Activated CD4-positive, alpha-beta T cell treated with anti-CD3 and anti-CD28 coated beads for 1 hour (primary cell): ENCODE measurements around the gene KCNIP3.

ENCODE experiments used
- DNase-seq: peaks from one replicate; pipeline ENCODE4 v3.0.0-alpha.2; 2020

The KCNIP3 gene

DNA sequence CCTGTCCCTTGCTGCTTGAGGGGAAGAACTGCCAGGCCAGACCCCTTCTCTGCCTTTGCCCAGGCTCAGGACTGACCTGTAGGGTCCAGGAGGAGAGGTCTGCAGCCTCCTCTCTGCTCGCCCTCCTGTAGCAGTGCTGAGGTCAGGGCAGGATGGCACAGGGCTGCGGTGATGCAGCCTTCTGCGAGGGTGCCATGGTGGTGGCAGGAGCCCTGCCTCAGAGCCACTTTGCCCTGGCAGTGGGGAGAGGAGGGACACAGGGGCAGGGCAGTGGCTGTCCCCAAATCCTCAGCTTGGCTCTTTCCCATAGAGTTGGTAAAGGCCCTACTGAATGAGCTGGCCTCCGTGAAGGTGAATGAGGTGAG lies 22.0 kb upstream of the KCNIP3 start:
- DNase-seq: no peak

GRCh38 chr2:95275601-95276243 lies 21.4 kb upstream of the KCNIP3 start:
- DNase-seq: no peak

GRCh38 chr2:95276244-95276887 lies 20.8 kb upstream of the KCNIP3 start:
- DNase-seq: no peak

DNA sequence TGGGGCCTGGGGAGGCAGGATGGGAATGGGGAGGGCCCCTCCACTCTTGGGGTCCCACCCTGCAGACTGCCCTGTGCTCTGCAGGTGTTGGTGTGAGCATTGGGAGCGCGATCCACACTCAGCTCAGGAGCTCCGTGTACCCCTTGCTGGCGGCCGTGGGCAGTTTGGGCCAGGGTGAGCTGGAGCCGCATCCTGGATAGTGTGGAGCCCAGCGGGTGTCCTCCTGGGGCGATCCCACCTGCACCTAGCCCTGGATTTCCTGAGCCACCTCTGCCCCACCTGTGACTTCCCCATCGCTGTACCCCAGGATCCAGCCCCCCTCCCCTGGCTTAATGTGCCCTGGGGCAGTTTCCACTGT lies 20.3 kb upstream of the KCNIP3 start:
- no peak for DNase-seq

DNA sequence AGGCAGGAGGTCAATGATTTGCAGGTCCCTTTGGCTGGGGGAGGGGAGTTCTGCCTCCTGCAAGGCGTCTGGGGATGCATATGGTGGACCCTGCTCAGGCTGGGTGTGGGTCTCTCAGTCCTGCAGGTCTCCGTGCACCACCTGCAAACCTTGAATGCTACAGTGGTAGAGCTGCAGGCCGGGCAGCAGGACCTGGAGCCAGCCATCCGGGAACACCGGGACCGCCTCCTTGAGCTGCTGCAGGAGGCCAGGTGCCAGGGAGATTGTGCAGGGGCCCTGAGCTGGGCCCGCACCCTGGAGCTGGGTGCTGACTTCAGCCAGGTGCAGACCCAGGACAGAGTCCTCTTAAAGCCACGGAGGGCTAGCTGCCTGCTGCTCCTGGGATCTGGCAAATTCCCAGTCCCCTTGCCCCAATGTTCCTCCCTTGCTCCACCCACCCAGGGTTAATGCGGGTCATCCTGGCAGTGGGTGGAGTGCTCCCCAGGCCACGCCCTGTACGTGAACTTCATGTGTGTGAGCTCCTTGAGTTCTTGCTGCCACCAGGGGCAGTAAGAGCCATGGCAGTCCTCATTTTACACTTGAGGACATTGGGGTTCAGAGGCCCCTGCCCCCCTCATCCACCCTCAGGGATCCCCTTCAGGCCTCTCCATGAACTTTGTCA lies 19.8 kb upstream of the KCNIP3 start:
- no peak for DNase-seq

- DNase-seq: no peak
Measured at GRCh38 chr2:95278051-95278471, 19.1 kb upstream of the KCNIP3 start.

GRCh38 chr2:95278637-95279225 lies 18.4 kb upstream of the KCNIP3 start:
- no peak for DNase-seq

DNA sequence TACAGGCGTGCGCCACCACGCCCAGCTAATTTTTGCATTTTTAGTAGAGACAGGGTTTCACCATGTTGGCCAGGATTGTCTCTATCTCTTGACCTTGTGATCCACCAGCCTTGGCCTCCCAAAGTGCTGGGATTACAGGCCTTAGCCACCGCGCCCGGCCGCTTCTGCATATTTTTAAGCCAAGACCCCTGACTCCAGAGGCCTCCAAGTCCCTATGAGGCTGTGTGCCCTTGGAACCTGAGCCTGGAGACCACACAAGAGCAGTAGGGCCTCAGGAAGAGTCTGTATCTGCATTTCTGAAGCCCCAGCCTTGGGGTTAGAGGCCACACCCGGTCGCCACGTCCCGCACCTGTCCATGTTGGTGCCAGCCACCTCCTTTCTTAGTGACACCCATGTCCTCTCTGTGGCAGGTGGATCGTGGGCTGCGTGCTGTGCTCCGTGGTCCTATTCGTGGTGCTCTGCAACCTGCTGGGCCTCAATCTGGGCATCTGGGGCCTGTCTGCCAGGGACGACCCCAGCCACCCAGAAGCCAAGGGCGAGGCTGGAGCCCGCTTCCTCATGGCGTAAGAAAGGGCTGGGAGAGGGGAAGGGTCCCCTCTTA lies 17.6 kb upstream of the KCNIP3 start:
- no peak for DNase-seq

DNA sequence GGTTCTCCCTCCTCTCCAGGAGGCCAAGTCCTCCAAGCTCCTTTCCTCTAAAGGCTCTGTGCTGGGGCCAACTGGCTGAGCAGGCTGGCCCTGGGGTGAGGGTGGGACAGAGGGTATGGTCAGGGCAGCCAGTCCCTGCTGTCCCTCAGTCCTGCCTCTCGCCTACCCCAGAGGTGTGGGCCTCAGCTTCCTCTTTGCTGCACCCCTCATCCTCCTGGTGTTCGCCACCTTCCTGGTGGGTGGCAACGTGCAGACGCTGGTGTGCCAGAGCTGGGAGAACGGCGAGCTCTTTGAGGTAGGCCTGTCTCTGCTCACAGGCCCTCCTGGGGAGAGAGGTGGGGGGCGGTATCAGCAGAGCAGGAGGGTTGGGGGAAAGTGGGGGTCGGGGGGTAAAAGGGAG lies 16.1 kb upstream of the KCNIP3 start:
- DNase-seq: no peak

- no peak for DNase-seq
Measured at GRCh38 chr2:95281786-95282185, 15.4 kb upstream of the KCNIP3 start.

GRCh38 chr2:95282458-95282857 lies 14.7 kb upstream of the KCNIP3 start:
- no peak for DNase-seq

DNA sequence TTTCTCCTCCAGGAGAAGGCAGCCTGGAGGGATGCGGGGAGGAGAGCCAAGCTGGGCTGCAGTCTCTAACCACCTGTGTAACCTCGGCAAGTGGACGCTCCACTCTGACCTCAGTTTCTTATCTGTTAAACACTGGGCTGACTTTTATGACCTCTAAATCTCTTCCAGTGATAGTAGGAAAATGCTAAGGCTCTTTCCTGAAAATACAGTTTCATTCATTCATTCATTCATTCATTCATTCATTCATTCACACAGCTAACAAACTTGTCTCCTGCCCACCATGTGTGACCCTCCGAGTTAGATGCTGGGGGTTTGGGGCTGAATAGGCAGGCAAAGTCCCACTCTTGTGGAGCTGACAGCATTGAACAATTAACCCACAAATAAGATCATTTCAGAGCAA lies 13.6 kb upstream of the KCNIP3 start:
- DNase-seq: no peak

- no peak for DNase-seq
Measured at GRCh38 chr2:95284886-95285541, 12.1 kb upstream of the KCNIP3 start.

DNA sequence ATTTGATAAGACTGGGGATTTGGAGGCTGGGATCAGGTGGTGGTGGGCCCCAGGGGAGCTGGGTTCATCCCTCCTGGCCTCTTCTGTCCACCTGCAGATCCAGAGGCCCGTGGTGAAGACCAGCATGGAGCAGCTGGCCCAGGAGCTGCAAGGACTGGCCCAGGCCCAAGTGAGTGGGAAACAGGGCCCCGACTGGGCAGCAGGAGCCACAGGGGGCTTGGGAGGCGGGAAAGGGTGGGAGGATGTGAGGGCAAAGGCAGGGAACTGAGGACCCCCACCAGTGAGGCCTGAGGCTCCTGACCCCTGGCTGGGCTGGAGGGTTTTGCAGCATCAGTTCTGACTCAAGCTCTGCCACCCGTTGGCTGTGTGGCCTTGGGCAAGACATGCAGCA lies 11.6 kb upstream of the KCNIP3 start:
- no peak for DNase-seq

- no peak for DNase-seq
Measured at GRCh38 chr2:95287336-95287735, 9.8 kb upstream of the KCNIP3 start.

- no peak for DNase-seq
Measured at GRCh38 chr2:95287806-95288205, 9.3 kb upstream of the KCNIP3 start.

GRCh38 chr2:95289253-95289652 lies 7.9 kb upstream of the KCNIP3 start:
- no peak for DNase-seq

DNA sequence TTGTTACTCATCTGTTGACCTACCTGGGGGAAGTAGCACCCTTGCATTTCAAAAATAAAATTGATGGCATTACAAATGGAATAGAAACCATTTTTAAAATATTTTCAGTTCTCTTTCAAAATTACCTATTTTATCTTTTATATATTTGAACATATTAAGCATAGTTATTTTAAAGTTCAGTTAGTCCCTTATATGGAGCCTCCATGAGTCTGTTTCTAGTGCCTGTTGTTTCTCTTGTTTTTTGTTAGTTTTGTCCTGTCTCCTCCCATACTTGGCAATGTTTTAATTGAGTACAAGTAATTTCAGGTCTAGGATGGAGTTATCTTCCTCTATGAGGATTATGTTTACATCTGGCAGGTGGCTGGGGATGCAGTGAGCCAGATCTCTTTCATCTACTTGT lies 5.9 kb upstream of the KCNIP3 start:
- no peak for DNase-seq

DNA sequence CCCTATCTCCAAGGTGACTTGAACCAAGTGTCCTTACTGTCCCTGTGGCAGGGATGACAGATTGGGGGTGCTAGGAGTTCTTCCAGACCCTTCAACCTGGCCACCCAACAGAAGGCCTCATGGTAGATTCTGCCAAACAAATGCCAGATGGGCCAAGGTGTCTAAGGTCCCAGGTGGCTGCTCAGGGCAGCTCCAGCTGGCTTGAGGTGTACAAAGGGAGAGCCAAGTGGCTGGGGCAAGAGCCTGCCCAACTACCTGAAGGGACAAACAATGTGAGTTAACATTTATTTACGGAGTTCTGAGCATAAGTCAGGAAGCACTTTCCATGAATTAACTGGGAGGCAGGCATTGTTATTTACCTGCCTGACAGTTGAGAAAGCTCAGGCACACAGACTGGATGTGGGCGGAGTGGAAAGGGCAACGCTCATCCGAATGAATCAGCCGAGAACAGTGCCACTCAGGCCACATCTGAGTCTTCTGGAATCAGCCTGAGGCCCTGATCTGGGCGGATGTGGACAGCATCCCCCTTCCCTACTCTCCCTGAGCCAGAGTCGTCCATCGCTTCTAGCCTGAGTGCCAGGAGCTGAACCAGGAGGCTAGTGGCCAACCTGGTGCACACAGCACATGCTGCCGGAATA lies 4.4 kb upstream of the KCNIP3 start:
- DNase-seq: no peak

DNA sequence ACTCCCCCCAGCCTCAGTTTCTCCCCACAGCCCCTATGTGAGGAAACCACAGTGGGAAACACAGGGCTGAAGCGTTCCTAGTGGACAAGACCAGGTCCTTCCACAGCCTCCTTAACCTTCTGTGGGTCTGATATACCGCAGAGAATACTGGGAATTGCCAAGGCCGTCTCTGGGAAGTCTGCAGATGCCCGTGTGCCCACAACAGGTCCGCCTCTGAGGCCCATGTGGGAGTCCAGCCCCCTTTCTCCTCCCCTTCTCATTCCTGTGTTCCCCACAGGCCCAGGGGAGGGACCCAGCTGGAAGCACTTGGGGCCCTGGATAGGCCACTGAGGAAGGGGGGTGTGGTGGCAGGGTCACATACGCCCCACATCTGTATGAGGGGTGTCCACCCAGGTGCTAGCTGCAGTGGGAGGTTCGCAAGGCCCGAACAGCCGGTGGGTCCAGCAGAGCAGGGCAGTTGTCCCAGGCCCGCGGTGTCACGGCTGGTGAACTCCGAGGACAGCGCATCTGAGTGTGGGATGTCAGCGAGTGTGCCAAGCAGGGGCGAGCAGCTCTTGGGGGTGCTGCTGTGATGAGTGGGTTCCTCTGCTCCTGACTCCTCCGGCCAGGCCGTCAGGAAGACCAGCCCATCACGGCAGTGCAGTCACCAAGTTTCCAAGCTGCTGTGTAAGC lies 2.4 kb upstream of the KCNIP3 start:
- no peak for DNase-seq

- no peak for DNase-seq
Measured at GRCh38 chr2:95295376-95295775, 1.8 kb upstream of the KCNIP3 start.

- no peak for DNase-seq
Measured at GRCh38 chr2:95296011-95296410, 1.1 kb upstream of the KCNIP3 start.
